Ectodermal cell (in vitro differentiated cells): ENCODE measurements around the gene MED9.
"Not testable (repeated sequence)": the region's sequence is repeated elsewhere in the genome, so short reads cannot be mapped to it uniquely, and the experiment has no call there.

Experiments
- H3K27ac ChIP-seq: 2 replicates; pipeline ENCODE4 v1.7.0; 2013; ENCODE audit warnings: mild to moderate bottlenecking, low read depth, low read length; ENCODE audit not compliant: insufficient read depth, poor library complexity, severe bottlenecking
- H3K27me3 ChIP-seq: 2 replicates; pipeline ENCODE4 v1.7.0; 2013; ENCODE audit warnings: mild to moderate bottlenecking, low read length; ENCODE audit not compliant: insufficient read depth, control insufficient read depth, poor library complexity, severe bottlenecking
- H3K36me3 ChIP-seq: one replicate; pipeline ENCODE4 v1.7.0; 2013; ENCODE audit warnings: low read length; ENCODE audit not compliant: control insufficient read depth, insufficient read depth
- H3K4me1 ChIP-seq: one replicate; pipeline ENCODE4 v1.7.0; 2013; ENCODE audit warnings: low read length; ENCODE audit not compliant: control insufficient read depth, insufficient read depth
- H3K4me3 ChIP-seq: 2 replicates; pipeline ENCODE4 v1.7.0; 2013; ENCODE audit warnings: low read depth, low read length, control low read depth; ENCODE audit not compliant: insufficient read depth
- H3K9me3 ChIP-seq: 2 replicates; pipeline ENCODE4 v1.7.0; 2013; ENCODE audit warnings: mild to moderate bottlenecking, low read length, moderate library complexity; ENCODE audit not compliant: control insufficient read depth
- WGBS, 2 experiments: methylation state at CpG; one replicate each; pipeline ENCODE4 v1.1.7; 2013; ENCODE audit warnings: missing lambda C conversion rate in 2 of 2; 5-methylcytosine and 5-hydroxymethylcytosine counted together

The MED9 gene

DNA sequence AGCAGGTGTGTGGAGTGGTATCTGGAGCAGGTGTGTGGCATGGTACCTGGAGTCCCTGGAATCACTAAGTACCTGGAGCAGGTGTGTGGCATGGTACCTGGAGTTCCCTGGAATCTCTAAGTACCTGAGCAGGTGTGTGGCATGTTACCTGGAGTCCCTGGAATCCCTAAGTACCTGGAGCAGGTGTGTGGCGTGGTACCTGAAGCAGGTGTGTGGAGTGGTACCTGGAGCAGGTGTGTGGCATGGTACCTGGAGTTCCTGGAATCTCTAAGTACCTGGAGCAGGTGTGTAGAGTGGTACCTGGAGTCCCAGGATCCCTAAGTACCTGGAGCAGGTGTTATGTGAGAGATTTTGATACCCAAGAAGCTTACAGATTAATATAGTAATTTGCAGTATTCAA, 22.1 kb upstream of the MED9 start:
- H3K27ac ChIP-seq, H3K27me3 ChIP-seq, H3K4me1 ChIP-seq, H3K9me3 ChIP-seq, H3K36me3 ChIP-seq, H3K4me3 ChIP-seq: not testable (repeated sequence)
- 84 to 89% methylated on average over 1 of the region's 1 CpG for WGBS, 2 experiments

DNA sequence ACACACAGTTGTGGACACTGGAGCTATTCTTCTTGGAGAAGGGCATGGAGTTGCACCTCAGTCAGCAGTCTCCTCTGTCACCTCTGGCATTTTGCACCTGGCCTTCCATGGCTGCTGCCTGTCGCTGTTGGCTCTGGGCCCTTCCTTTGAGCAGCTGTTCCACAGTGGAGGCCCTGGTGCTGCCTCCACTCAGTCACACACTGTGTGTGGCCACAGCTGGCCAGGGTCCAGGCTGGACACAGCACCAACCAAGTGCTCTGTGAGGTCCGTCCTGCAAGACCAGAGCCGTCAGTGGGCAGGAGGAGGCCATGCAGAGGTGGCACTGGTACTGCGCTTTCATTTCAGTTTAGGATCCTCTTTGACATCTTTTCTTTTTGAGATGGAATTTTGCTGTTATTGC, 21.6 kb upstream of the MED9 start:
- no peaks in the 10 kb centered on the region for H3K4me1 ChIP-seq
- no peaks in the 10 kb centered on the region for H3K27me3 ChIP-seq
- no peak overlapping the region for H3K4me3 ChIP-seq
- H3K9me3 ChIP-seq: no peaks in the 10 kb centered on the region
- WGBS, 2 experiments: 95 to 96% methylated on average over 4 of the region's 4 CpGs
- H3K36me3 ChIP-seq: no peaks in the 10 kb centered on the region
- no peak overlapping the region for H3K27ac ChIP-seq

DNA sequence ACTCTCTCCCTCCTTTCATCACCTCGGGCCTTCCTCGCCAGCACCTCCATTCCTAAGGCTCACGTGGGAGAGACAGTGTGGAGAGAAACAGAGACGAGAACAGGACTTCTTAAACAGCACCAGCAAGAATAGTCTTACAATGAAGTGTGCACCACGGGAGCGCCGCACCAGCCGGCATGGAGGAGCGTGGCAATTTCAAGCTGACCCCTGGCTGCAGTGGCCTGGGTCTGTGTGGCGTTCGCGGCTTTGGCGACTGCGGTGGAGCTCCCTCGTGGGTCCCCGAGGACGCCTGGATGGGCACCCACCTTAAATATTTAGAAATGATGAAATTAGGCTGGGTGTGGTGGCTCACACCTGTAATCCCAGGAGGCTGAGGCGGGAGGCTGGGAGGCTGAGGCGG, 20.5 kb upstream of the MED9 start:
- no peak overlapping the region for H3K4me3 ChIP-seq
- H3K4me1 ChIP-seq: no peaks in the 10 kb centered on the region
- no peak overlapping the region for H3K27ac ChIP-seq
- H3K36me3 ChIP-seq: no peaks in the 10 kb centered on the region
- no peaks in the 10 kb centered on the region for H3K9me3 ChIP-seq
- no peaks in the 10 kb centered on the region for H3K27me3 ChIP-seq
- WGBS, 2 experiments: 89 to 90% methylated on average over 19 of the region's 19 CpGs

DNA sequence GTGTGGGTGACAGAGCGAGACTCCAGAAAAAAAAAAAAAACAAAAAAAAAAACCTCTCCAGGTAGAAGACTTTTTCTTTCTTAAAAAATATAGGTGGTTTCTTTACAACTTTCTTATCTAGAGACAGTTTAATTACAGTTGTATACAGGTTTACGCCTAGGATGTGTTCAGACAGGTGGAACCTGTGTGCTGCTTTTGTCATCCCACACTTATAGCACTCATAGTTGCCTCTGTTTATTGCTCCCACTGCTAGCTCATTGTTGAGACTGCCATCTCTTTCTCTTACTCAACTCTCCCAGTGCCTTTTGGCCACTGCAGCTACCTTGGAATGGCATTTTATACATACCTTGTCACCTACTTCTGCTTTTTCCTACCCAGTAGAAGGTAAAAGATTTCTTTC, 19.1 kb upstream of the MED9 start:
- H3K9me3 ChIP-seq: no peaks in the 10 kb centered on the region
- no peak overlapping the region for H3K4me3 ChIP-seq
- 92 to 100% methylated on average over 1 of the region's 2 CpGs for WGBS, 2 experiments
- no peak overlapping the region for H3K27ac ChIP-seq
- H3K36me3 ChIP-seq: no peaks in the 10 kb centered on the region
- no peaks in the 10 kb centered on the region for H3K4me1 ChIP-seq
- no peaks in the 10 kb centered on the region for H3K27me3 ChIP-seq

DNA sequence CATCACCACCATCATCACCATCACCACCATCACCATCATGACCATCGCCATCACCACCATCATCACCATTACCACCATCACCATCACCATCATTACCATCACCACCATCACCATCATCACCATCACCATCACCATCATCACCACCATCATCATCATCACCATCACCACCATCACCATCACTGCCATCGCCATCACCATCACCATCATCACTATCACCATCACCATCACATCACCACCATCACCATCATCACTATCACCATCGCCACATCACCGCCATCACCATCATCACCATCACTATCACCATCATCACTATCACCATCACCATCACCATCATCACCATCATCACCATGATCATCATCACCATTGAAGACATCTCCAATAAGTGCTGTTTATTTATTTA, 16.8 kb upstream of the MED9 start:
- 86 to 89% methylated on average over 4 of the region's 4 CpGs for WGBS, 2 experiments
- no peak overlapping the region for H3K4me3 ChIP-seq
- no peak overlapping the region for H3K27ac ChIP-seq
- H3K9me3 ChIP-seq: no peaks in the 10 kb centered on the region
- H3K27me3 ChIP-seq: peaks cover 7% of the 10 kb centered on the region
- H3K4me1 ChIP-seq: no peaks in the 10 kb centered on the region
- H3K36me3 ChIP-seq: no peaks in the 10 kb centered on the region

DNA sequence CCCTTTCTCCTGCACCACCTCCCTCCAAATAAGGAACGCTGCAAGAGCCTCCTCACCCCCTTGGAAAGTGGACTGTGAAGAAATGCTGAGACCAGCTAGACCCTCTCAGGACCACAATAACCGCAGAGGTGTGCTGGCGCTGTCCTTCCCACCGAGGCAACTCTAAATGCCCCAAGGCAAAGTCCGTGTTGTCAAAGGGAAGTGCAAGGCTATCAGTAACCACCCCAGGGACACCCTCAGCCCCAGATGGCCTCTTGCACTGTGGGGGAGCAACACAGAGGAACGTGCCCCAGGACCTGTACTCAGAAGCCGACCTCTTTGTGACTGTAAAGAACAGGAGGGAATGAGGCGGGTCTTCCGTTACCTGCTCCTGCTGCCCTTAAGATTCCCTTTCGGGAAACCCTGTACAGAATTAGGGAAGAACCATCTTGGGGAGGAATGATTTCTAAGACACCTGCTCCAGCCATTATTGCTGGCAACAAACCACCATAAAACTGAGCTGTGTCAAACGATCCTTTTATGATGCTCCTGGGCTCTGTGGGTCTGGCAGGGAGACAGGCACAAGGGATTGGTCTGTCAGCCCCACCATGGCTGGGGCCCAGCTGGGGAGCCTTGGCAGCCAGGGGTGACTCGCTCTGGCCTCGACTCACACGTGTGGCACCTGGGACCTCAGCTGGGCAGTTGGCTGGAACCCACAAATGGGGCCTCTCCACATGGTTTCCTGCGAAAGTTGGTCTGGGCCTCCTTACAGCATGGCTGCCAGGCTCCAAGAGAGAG, 14.6 kb upstream of the MED9 start:
- WGBS, 2 experiments: 86 to 88% methylated on average over 15 of the region's 15 CpGs
- H3K27ac ChIP-seq: no peak overlapping the region
- no peaks in the 10 kb centered on the region for H3K4me1 ChIP-seq
- no peaks in the 10 kb centered on the region for H3K9me3 ChIP-seq
- H3K27me3 ChIP-seq: peaks cover 7% of the 10 kb centered on the region
- no peak overlapping the region for H3K4me3 ChIP-seq
- no peaks in the 10 kb centered on the region for H3K36me3 ChIP-seq

DNA sequence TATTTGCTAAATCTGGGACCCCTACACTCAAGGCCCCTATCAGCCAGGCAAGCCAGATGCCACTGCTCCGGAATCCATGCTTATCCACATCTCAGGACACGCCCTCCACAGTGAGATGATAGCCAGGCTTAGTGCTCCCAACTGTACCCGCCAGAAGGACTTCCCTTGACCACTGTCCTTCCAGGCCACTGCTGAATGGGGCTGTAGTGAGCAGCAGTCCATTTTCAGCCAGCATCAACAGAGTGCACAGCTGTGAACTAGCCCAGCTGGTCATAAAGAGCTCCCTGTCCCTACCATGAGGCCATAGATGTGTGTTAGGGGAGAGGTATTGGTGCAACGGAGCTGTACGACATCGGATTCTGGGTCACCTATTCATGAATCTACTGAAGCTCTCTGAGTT, 13.0 kb upstream of the MED9 start:
- Histone ChIP-seq H3K27ac (no peak overlapping the region), H3K27me3 (peaks cover 7% of the 10 kb centered on the region), H3K36me3 (no peaks in the 10 kb centered on the region), H3K4me1 (no peaks in the 10 kb centered on the region), H3K9me3 (no peaks in the 10 kb centered on the region), H3K4me3 (no peak overlapping the region)
- WGBS, 2 experiments: 91 to 97% methylated on average over 6 of the region's 6 CpGs

DNA sequence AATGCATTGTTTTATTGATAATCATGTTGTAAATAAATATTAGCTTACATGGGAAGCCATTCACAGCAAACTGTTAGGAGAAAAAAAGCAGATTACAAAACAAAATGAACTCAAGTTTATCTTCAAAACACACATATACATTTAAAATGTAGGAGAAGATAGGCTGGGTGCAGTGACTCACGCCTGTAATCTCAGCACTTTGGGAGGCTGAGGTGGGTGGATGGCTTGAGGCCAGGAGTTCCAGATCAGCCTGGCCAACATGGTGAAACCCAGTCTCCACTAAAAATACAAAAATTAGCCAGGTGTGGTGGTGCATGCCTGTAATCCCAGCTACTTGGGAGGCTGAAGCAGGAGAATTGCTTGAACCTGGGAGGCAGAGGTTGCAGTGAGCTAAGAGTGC, 10.9 kb upstream of the MED9 start:
- not testable (repeated sequence) for H3K36me3 ChIP-seq, H3K4me1 ChIP-seq
- WGBS, 2 experiments: 67 to 88% methylated on average over 1 of the region's 1 CpG

DNA sequence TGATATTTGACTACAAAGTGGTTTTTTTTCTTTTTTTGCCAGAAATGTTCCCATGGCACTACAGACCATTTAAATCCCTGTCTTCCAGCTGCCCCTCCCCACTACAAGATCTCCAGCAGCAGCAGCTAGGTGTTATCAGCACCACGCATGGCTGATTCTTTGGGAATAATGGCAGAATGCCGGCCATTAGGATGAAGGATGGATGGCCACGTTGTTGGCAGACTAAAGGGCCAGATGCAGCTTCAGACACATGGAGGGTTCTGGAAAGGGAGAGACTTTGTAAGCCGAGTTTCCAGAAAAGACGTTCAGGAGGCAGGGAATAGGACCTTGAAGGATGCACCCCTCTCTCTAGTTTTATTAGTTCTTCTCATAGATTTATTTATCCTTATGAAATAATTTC, 10.3 kb upstream of the MED9 start:
- no peak overlapping the region for H3K4me3 ChIP-seq
- no peaks in the 10 kb centered on the region for H3K9me3 ChIP-seq
- H3K27ac ChIP-seq: no peak overlapping the region
- 60 to 67% methylated on average over 5 of the region's 5 CpGs for WGBS, 2 experiments
- peaks cover 7% of the 10 kb centered on the region for H3K27me3 ChIP-seq
- no peaks in the 10 kb centered on the region for H3K36me3 ChIP-seq
- H3K4me1 ChIP-seq: no peaks in the 10 kb centered on the region

More for the DNA sequence above, 10.9 kb upstream of the MED9 start:
- not testable (repeated sequence) for H3K9me3 ChIP-seq, H3K4me3 ChIP-seq, H3K27ac ChIP-seq, H3K27me3 ChIP-seq

DNA sequence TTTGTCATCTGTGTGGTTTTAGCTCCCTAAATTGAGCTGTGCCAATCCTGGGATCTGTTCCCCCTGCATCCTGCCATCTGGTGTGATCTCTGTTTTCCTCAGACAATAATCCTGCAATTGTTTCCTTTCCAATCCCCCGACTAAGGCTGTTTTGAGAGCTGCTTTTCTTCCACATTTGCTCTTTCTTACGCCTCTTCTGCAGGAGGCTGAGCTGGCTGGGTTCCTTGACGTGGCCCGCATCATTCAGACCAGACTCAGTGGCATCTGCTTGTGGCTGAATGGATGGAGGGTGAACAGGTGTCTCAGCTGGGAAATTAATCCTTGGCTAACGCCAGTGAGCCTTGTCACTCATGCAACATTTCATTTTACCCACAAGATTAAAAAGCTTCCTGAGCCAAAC, 9.8 kb upstream of the MED9 start:
- peaks cover 7% of the 10 kb centered on the region for H3K27me3 ChIP-seq
- no peak overlapping the region for H3K27ac ChIP-seq
- H3K4me1 ChIP-seq: peaks cover 1% of the 10 kb centered on the region
- H3K4me3 ChIP-seq: no peak overlapping the region
- H3K36me3 ChIP-seq: no peaks in the 10 kb centered on the region
- 74 to 81% methylated on average over 5 of the region's 5 CpGs for WGBS, 2 experiments
- no peaks in the 10 kb centered on the region for H3K9me3 ChIP-seq

DNA sequence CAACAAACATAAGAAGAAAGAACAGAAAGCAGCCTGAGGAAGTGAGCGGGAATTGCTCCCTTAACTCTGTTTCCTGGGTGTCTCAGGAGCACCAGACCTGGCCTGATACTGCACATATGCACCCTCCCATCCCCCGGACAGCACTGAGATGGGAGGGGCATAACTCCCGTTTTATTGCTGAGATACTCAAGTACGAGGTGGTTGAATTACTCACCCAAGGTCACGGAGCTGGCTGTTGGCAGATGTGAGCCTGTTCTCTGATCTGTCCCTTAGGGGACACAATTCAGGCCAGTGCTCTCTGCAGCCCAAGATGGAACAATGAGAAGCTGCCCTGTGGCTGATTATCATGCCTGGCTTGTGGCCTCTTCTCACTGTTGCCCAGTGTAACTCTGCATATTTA, 9.1 kb upstream of the MED9 start:
- no peak overlapping the region for H3K27ac ChIP-seq
- peaks cover 7% of the 10 kb centered on the region for H3K27me3 ChIP-seq
- WGBS, 2 experiments: 77 to 87% methylated on average over 5 of the region's 5 CpGs
- no peaks in the 10 kb centered on the region for H3K9me3 ChIP-seq
- peaks cover 8% of the 10 kb centered on the region for H3K4me1 ChIP-seq
- no peaks in the 10 kb centered on the region for H3K36me3 ChIP-seq
- no peak overlapping the region for H3K4me3 ChIP-seq
